HepG2 (cell line): Measurements from ENCODE around the gene THRSP. TPM values are rescaled to one million over a fixed set of nuclear protein-coding genes. Genes with fewer than 3 reads are reported as not detected.
A peak's percentile ranks its signal among the peaks of the same experiment; 100 is the strongest.

Experiments
- ARID2 ChIP-seq: sonication (generic); formaldehyde crosslinking; IDR thresholded peaks from 2 replicates; pipeline ENCODE4 v1.8.1; 2022; ENCODE audit warnings: mild to moderate bottlenecking, missing genetic modification reagents, borderline replicate concordance
- ATF3 ChIP-seq: sonication (generic); formaldehyde crosslinking; IDR thresholded peaks from 2 replicates; pipeline ENCODE4 v1.4.0; 2020; ENCODE audit warnings: missing genetic modification reagents
- ATF7 ChIP-seq, 2 experiments: fragments of 450-650 bp in 1 of 2; sonication (generic) in 1 of 2; formaldehyde crosslinking in 1 of 2; IDR thresholded peaks; 2 replicates each; pipeline versions ENCODE4 v1.4.0 to v1.6.1; 2016 to 2020; ENCODE audit warnings: antibody characterized with exemption in 1 of 2, mild to moderate bottlenecking in 1 of 2, missing genetic modification reagents in 1 of 2
- CSRNP1 ChIP-seq: sonication (generic); formaldehyde crosslinking; IDR thresholded peaks from 2 replicates; pipeline ENCODE4 v1.8.1; 2023; ENCODE audit warnings: mild to moderate bottlenecking, missing genetic modification reagents
- DDIT3 ChIP-seq: sonication (generic); formaldehyde crosslinking; IDR thresholded peaks from 2 replicates; pipeline ENCODE4 v1.4.0; 2020; ENCODE audit warnings: mild to moderate bottlenecking, missing genetic modification reagents
- MBNL3 ChIP-seq: fragments of 250-450 bp; sonication (Bioruptor Pico); conservative IDR thresholded peaks from 2 replicates; pipeline ENCODE4 v1.8.0; 2022; ENCODE audit warnings: mild to moderate bottlenecking, inconsistent platforms
- POGK ChIP-seq: sonication (generic); formaldehyde crosslinking; conservative IDR thresholded peaks from 2 replicates; pipeline ENCODE4 v1.8.0; 2022; ENCODE audit warnings: mild to moderate bottlenecking, moderate library complexity, missing genetic modification reagents
- RAD51 ChIP-seq: fragments of 450-650 bp; IDR thresholded peaks from 2 replicates; pipeline ENCODE4 v1.6.1; 2016; ENCODE audit warnings: borderline replicate concordance
- SNAPC5 ChIP-seq: sonication (generic); formaldehyde crosslinking; IDR thresholded peaks from 2 replicates; pipeline ENCODE4 v1.8.1; 2023; ENCODE audit warnings: mild to moderate bottlenecking, missing genetic modification reagents, borderline replicate concordance
- STAT5B ChIP-seq: sonication (generic); formaldehyde crosslinking; IDR thresholded peaks from 2 replicates; pipeline ENCODE4 v1.4.0; 2020; ENCODE audit warnings: missing genetic modification reagents
- SUZ12 ChIP-seq: fragments of 150-350 bp; IDR thresholded peaks from 2 replicates; pipeline ENCODE4 v1.6.1; 2014; ENCODE audit warnings: low read depth, low read length
- THAP7 ChIP-seq: sonication (generic); formaldehyde crosslinking; IDR thresholded peaks from 2 replicates; pipeline ENCODE4 v1.8.1; 2023; ENCODE audit warnings: mild to moderate bottlenecking, missing genetic modification reagents
- ZBTB14 ChIP-seq: sonication (generic); formaldehyde crosslinking; IDR thresholded peaks from 2 replicates; pipeline ENCODE4 v1.4.0; 2020; ENCODE audit warnings: missing genetic modification reagents
- ZFP82 ChIP-seq: sonication (generic); formaldehyde crosslinking; IDR thresholded peaks from 2 replicates; pipeline ENCODE4 v1.5.1; 2020; ENCODE audit warnings: mild to moderate bottlenecking, missing genetic modification reagents, borderline replicate concordance
- ZFY ChIP-seq: sonication (generic); formaldehyde crosslinking; IDR thresholded peaks from 2 replicates; pipeline ENCODE4 v1.4.0; 2020; ENCODE audit warnings: missing genetic modification reagents
- ZMAT3 ChIP-seq: sonication (generic); formaldehyde crosslinking; conservative IDR thresholded peaks from 2 replicates; pipeline ENCODE4 v1.7.0; 2021; ENCODE audit warnings: missing genetic modification reagents
- ZNF232 ChIP-seq: sonication (generic); formaldehyde crosslinking; IDR thresholded peaks from 2 replicates; pipeline ENCODE4 v1.4.0; 2020; ENCODE audit warnings: missing genetic modification reagents, borderline replicate concordance
- ZNF296 ChIP-seq: sonication (generic); formaldehyde crosslinking; conservative IDR thresholded peaks from 2 replicates; pipeline ENCODE4 v1.5.0; 2020; ENCODE audit warnings: mild to moderate bottlenecking, missing genetic modification reagents
- ZNF30 ChIP-seq: sonication (generic); formaldehyde crosslinking; IDR thresholded peaks from 2 replicates; pipeline ENCODE4 v1.5.0; 2020; ENCODE audit warnings: mild to moderate bottlenecking, missing genetic modification reagents
- ZNF460 ChIP-seq: sonication (generic); formaldehyde crosslinking; IDR thresholded peaks from 2 replicates; pipeline ENCODE4 v1.5.1; 2020; ENCODE audit warnings: missing genetic modification reagents, mild to moderate bottlenecking, borderline replicate concordance
- ZNF576 ChIP-seq: sonication (generic); formaldehyde crosslinking; IDR thresholded peaks from 2 replicates; pipeline ENCODE4 v1.4.0; 2020; ENCODE audit warnings: mild to moderate bottlenecking, missing genetic modification reagents
- polyA plus RNA-seq, 8 experiments: library from polyadenylated mRNA; depleted of rRNA in 3 of 8; stranded (reverse) in 7 of 8; unstranded in 1 of 8; fragments of >200 nt; fragmentation: Illumina TruSeq in 4 of 8; extraction: Trizol in 4 of 8; gene quantifications; 2 replicates each; pipeline versions ENCODE4 v1.2.1 to v1.2.3, GENCODE V29; 2011 to 2016; ENCODE audit warnings: low read depth in 4 of 8, missing spikeins in 1 of 8, mixed read lengths in 1 of 8; ENCODE audit not compliant: insufficient read depth in 1 of 8
- total RNA-seq, 5 experiments: library from RNA; depleted of rRNA; stranded (reverse); fragments of >200 nt; fragmentation: Illumina TruSeq; extraction: Trizol; gene quantifications; 2 replicates each; pipeline ENCODE4 v1.2.3, GENCODE V29; 2016; ENCODE audit warnings: low read depth in 1 of 5

The THRSP gene
- total and polyA plus RNA-seq, 2 of the 13 experiments (the other 11 are each of a cell fraction or from before 2014, with no cell fraction given) = 0.13 to 0.58 TPM

GRCh38 chr11:78079232-78080083 is 15.8 kb downstream of the THRSP start, which contains the start of gene NDUFC2 (continued):
- TF ChIP-seq ZNF296 (CRISPR knock-in tag) (0 out of 2 replicates have a peak, but pooled peaks have one; percentile 79), POGK (CRISPR knock-in tag) (peak; percentile 94), ZNF576 (CRISPR knock-in tag) (no peak), ZMAT3 (peak; percentile 90), ZFP82 (CRISPR knock-in tag) (no peak), STAT5B (CRISPR knock-in tag) (peak; percentile 56; the same call in 1 of the 2 replicates), MBNL3 (no peak), RAD51 (no peak), ATF7 (IDR thresholded peaks at IDR 0.05) (no peak), ATF7 (CRISPR knock-in tag; IDR thresholded peaks at IDR 0.05) (peak; percentile 59; the same call in 1 of the 2 replicates), CSRNP1 (no peak), ZFY (CRISPR knock-in tag) (peak; percentile 99), SNAPC5 (CRISPR knock-in tag) (no peak), ZNF460 (CRISPR knock-in tag) (peak; percentile 44; the same call in 1 of the 2 replicates), ZNF30 (CRISPR knock-in tag) (0 out of 2 replicates have a peak, but pooled peaks have one; percentile 54), DDIT3 (CRISPR knock-in tag) (peak; percentile 86; the same call in 1 of the 2 replicates), ZBTB14 (CRISPR knock-in tag) (peak; percentile 88), SUZ12 (no peak), THAP7 (CRISPR knock-in tag) (peak; percentile 93; the same call in 1 of the 2 replicates), ARID2 (CRISPR knock-in tag) (no peak), ATF3 (CRISPR knock-in tag) (peak; percentile 81), ZNF232 (CRISPR knock-in tag) (peak; percentile 97)
